HG03045 (cell line): ENCODE data around the gene SIAE.
"Not testable (repeated sequence)": the region's sequence is repeated elsewhere in the genome, so short reads cannot be mapped to it uniquely, and the experiment has no call there.

Experiments
- ATAC-seq: cut with Tn5 transposase; IDR thresholded peaks from one replicate; pipeline ENCODE4 v1.9.1; 2021; ENCODE audit warnings: mild to moderate bottlenecking, moderate library complexity; ENCODE audit not compliant: unreplicated experiment

The SIAE gene

GRCh38 chr11:124625504-124626168 lies 47.9 kb downstream of the SIAE start:
- no peak for ATAC-seq

- no peak for ATAC-seq
Observed at GRCh38 chr11:124623861-124624525, 49.5 kb downstream of the SIAE start.

DNA sequence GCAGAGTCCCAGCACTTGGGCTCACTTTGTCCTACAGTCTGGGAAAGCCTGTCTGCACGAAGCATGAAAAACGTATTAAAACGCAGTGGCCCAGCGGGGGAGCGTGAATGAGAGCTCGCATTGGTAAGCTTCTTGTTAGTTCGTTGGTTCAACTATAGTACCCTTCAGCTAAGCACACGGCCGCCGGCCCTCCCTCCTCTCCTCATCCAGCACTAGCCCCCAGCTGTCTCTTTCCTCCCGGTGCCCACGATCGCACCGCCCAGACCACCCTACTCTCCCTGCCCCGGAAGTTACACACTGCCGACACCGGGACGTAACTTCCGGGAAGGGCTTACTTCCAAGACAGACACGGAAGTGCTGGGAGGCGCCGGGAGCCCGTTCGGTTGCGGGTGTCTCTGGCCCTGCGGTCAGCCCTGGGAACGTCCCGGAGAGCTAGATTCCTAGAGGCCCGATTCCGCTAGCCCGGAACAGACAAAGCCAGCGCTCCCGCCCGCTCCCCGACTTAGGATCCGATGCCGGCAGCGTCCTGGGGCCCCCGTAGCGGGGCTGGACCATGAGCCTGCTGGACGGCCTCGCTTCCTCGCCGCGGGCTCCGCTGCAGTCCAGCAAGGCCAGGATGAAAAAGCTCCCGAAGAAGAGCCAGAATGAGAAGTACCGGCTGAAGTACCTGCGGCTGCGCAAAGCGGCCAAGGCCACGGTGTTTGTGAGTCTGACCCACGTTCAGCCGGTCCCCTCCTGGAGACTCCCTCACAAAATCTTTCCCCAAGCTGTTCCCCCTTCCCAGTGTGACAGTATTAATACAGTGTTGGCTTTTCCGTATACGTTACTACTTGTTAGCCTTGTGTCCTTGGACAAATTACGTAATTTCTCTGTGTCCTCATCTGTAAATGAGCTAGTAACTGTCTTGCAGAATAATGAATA lies 50.7 kb downstream of the SIAE start, which contains the start of gene TBRG1:
TSS of gene TBRG1 (plus strand) at position 334 of the 921 bp plus-strand sequence. CDS start at position 554, 220 bp downstream.
- ATAC-seq, result peak; percentile 99

- no peak for ATAC-seq
Observed at GRCh38 chr11:124618863-124619262, 54.7 kb downstream of the SIAE start.

DNA sequence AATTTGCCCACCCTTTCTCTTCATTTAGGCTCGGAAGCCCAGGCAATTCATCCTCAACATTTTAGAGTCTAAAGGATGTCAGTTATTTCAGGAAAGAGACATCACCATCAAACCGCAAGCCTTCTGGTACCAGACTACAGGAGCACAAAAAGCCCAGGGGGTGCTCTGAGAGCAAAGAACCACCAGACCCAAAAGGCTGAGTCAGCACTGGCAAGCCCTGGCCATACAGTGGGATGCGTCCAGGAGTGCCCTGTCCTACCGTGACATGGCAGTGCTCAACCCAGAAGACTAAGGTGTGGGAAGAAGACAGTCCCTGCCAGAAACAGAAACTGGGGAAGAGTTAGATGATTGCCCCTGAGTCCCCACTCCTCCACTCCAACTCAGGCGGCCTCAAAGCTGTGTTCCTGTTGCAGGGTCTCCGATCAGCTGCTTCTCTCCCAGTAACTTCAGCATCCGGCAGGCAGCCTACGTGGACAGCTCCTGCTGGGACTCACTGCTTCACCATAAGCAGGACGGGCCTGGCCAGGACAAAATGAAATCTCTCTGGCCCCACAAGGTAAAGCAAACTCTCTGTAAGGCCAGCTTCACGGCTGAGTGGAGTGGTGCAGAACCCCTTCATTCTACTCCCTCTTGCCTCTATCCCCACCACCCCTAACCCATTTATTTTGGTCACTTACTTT lies 60.8 kb downstream of the SIAE start:
- ATAC-seq, result no peak

- no peak for ATAC-seq
Observed at GRCh38 chr11:124612045-124612444, 61.5 kb downstream of the SIAE start.

- ATAC-seq, result no peak
Observed at GRCh38 chr11:124611064-124611463, 62.5 kb downstream of the SIAE start, which contains the start of gene PANX3. TSS of gene PANX3 (plus strand) at chr11:124611428. CDS start at chr11:124611557, 129 bp downstream.

DNA sequence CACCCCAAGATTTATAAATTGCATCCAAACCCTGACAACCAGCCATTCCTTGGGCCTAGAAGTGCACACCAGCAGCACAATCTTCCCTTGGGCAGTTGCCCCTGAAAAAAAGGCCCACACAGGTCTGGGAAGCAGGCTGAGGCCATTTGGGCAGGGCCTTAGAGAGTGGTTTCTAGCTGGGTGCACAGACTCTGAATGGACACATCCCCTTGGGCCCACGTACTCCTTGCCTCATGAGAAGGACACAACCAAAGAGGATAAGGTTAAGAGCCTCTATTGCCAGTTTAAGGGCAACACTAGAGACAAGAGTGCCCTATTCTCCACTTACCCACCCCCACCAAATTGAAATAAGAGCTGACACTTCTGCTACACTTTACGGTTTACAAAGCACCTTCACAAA lies 63.2 kb downstream of the SIAE start:
- no peak for ATAC-seq

- no peak for ATAC-seq
Observed at GRCh38 chr11:124608147-124608546, 65.4 kb downstream of the SIAE start.

- no peak for ATAC-seq
Observed at GRCh38 chr11:124605719-124606118, 67.8 kb downstream of the SIAE start.

DNA sequence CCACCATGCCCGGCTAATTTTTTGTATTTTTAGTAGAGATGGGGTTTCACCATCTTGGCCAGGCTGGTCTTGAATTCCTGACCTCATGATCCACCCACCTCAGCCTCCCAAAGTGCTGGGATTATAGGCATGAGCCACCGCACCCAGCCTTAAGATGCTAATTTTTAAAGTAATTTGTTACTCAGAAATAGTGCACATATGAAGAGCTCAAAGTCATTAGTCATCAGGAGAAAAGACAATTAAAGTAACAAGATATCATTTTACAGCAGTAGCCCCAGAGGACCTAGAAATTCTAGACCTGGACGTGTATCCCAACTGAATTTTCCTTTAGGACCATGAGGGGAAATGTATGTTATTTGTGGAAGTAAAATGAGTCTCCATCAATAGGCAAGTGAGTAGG lies 70.8 kb downstream of the SIAE start:
- ATAC-seq, result not testable (repeated sequence)

DNA sequence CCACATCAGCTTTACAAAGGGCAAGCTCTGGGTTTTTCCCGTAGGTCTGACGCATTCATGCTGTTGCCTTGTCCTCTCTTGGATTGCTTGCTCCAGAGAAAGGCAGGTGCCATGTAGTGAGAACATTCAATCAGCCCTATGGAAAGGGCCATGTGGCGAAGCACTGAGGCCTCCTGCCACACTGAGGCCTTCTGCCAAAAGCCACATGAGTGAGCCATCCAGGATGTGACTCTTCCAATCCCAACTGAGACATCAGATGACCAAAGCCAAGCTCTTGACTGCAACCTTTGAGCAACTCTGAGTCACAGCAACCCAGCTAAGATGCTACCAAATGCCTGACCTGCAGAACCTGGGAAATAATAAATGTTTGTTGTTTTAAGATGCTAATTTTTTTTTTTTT lies 71.3 kb downstream of the SIAE start:
- no peak for ATAC-seq

DNA sequence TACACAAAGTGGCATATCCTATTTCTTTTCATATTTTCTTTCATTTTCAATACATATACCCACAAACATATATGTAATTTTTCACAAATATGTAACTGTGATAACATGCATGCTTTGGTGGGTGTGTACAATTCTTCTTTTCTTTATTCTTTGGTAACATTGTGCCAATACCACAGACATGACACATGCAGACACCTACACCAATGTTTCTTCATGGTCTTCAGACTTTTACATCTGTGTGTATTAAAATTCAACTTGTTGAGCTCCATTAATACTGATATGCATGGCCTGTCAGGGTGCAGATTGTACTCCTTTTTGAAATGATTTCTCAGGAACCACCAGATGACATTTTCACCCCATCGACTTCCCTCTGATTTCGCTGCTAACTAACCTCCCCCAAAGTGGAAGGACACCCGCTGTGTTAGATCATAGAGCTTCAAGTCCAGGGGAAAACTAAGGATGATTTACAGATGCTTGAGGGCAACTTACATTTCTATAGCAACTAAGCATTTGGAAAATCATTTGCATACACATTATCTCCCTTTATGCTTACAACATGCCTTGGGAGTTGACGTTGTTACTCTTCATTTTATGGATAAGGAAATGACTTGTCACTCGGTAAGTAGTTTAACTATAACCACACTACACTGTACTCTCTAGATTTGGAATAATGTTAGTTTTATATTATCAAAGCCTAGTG lies 72.8 kb downstream of the SIAE start:
- no peak for ATAC-seq

DNA sequence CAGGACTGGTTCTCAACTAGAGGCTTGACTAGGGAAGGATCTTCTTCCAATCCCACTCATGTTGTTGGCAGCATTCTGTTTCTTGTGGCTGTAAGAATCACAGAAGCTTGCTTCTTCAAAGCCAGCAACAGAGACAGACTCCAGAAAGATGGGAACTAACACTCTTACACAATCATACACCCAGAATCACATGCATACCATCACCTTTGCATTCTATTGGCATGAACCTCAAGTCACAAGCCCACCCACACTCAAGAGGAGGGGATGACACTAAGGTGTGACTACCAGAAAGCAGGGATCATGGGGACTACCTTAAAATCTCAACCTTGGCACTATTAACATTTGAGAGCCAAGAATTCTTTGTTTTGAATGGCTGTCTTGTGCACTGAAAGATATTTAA lies 75.9 kb downstream of the SIAE start:
- no peak for ATAC-seq

GRCh38 chr11:124595302-124595701 lies 78.2 kb downstream of the SIAE start:
- no peak for ATAC-seq

DNA sequence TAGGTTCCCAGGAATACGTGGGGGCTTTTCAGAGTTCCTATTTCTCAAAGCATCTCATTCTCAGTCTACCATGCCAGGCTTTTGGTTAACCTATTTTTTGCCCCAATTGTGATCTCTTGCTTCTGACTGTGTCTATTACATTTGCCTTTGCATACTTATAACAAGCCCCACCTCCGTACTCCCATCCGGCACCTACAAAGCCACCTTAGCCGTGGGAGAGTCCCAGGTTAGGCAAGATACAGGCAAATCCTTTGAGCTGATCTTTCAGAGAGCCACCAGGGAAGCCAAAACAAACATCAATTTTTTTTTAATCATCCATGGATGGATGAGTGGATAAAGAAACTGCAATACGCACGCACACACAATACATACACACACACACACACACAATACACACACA lies 80.9 kb downstream of the SIAE start:
- ATAC-seq, result no peak

GRCh38 chr11:124591430-124591829 lies 82.1 kb downstream of the SIAE start:
- ATAC-seq, result no peak

- ATAC-seq, result no peak
Observed at GRCh38 chr11:124586238-124586860, 87.2 kb downstream of the SIAE start.

- ATAC-seq, result no peak
Observed at GRCh38 chr11:124584681-124585372, 88.7 kb downstream of the SIAE start.
